HCT116 (cell line): ENCODE measurements around the gene IFT122. TPM values are rescaled to one million over a fixed set of nuclear protein-coding genes. Genes with fewer than 3 reads are reported as not detected.

Experiments
- ATAC-seq: fragments of 200-7000 bp; cut with Tn5 transposase; 2 replicates; pipeline ENCODE4 v1.9.1; 2020; ENCODE audit warnings: mild to moderate bottlenecking, moderate library complexity
- BruUV-seq: library from RNA; stranded (reverse); fragments of 400-500 nt; replicated peaks from 2 replicates; lab custom pipeline; 2021; lab: Mats Ljungman, UMichigan
- CTCF ChIA-PET: fragments of 300-600 bp; sonication (Branson Sonifier 250); formaldehyde crosslinking; loops from one replicate; lab custom pipeline; 2021; ENCODE audit warnings: antibody characterized with exemption; lab: Charles Lee
- POLR2A ChIA-PET: fragments of 300-600, 350-600 bp; sonication (Branson Sonifier 250); formaldehyde crosslinking; loops from one replicate; lab custom pipeline; 2021; ENCODE audit warnings: antibody characterized with exemption; lab: Charles Lee
- RAD21 ChIA-PET, 2 experiments: fragments of 300-600 bp; sonication (Branson Sonifier 250); formaldehyde crosslinking; loops; one replicate each; lab custom pipeline; 2023; ENCODE audit warnings: low total read pairs in 2 of 2; ENCODE audit not compliant: uncharacterized antibody in 2 of 2, unreplicated experiment in 2 of 2, low non-redundant PET in 1 of 2; lab: Charles Lee
- DNase-seq: peaks from one replicate; pipeline ENCODE4 v3.0.0-alpha.2; 2010; ENCODE audit warnings: low read depth, low spot score
- H2AFZ ChIP-seq: fragments of 200-600 bp; shearing (Covaris generic), sonication (generic); 2 replicates; pipeline ENCODE4 v1.6.1; 2017; ENCODE audit warnings: low read depth, mixed run types, mixed read lengths, antibody characterized with exemption, low read length; ENCODE audit not compliant: poor library complexity, severe bottlenecking
- H3K27ac ChIP-seq: 2 replicates; pipeline ENCODE4 v1.5.1; 2012; ENCODE audit warnings: low read depth, low read length
- H3K27me3 ChIP-seq: fragments of 200-600 bp; sonication (generic); 2 replicates; pipeline ENCODE4 v1.6.1; 2016; ENCODE audit warnings: mixed run types, low read length, mixed read lengths; ENCODE audit not compliant: insufficient read depth
- H3K36me3 ChIP-seq, 2 experiments: fragments of 200-500 bp in 1 of 2; fragments of 200-600 bp in 1 of 2; sonication (Bioruptor generic) in 1 of 2; sonication (generic) in 1 of 2; 2 replicates each; pipeline versions ENCODE4 v1.5.1 to v1.6.1; 2014 to 2016; ENCODE audit warnings: low read length in 2 of 2, inconsistent platforms in 1 of 2, mixed read lengths in 1 of 2, mixed run types in 1 of 2; ENCODE audit not compliant: insufficient read depth in 2 of 2, control insufficient read depth in 1 of 2
- H3K4me1 ChIP-seq, 2 experiments: fragments of 200-600 bp in 1 of 2; sonication (generic) in 1 of 2; 2 replicates each; pipeline versions ENCODE4 v1.5.1 to v1.6.1; 2012 to 2017; ENCODE audit warnings: low read length in 2 of 2, inconsistent platforms in 1 of 2, mild to moderate bottlenecking in 1 of 2, mixed read lengths in 1 of 2, mixed run types in 1 of 2, moderate library complexity in 1 of 2; ENCODE audit not compliant: insufficient read depth in 2 of 2, control insufficient read depth in 1 of 2
- H3K4me2 ChIP-seq: fragments of 200-600 bp; sonication (generic); 2 replicates; pipeline ENCODE4 v1.6.1; 2017; ENCODE audit warnings: mixed run types, low read length, mixed read lengths
- H3K4me3 ChIP-seq, 2 experiments: fragments of 200-600 bp in 1 of 2; sonication (generic) in 1 of 2; replicated peaks in 1 of 2; 2 replicates each; pipeline ENCODE4 v1.5.1; 2011 to 2016; ENCODE audit warnings: low read length in 2 of 2, control low read depth in 1 of 2, low read depth in 1 of 2, mild to moderate bottlenecking in 1 of 2, mixed read lengths in 1 of 2, mixed run types in 1 of 2
- H3K79me2 ChIP-seq: fragments of 200-600 bp; sonication (generic); 2 replicates; pipeline ENCODE4 v1.6.1; 2017; ENCODE audit warnings: mild to moderate bottlenecking, mixed run types, low read length, moderate library complexity, mixed read lengths; ENCODE audit not compliant: insufficient read depth
- H3K9ac ChIP-seq: fragments of 200-600 bp; sonication (generic); 2 replicates; pipeline ENCODE4 v1.6.1; 2016; ENCODE audit warnings: low read length, mixed read lengths
- H3K9me2 ChIP-seq: fragments of 200-600 bp; sonication (generic), shearing (Covaris generic); 2 replicates; pipeline ENCODE4 v1.6.1; 2017; ENCODE audit warnings: mixed run types, mild to moderate bottlenecking, moderate library complexity; ENCODE audit not compliant: insufficient read depth
- H3K9me3 ChIP-seq, 2 experiments: fragments of 200-500 bp in 1 of 2; fragments of 200-600 bp in 1 of 2; sonication (Bioruptor generic) in 1 of 2; sonication (generic) in 1 of 2; 2 replicates each; pipeline ENCODE4 v1.6.1; 2014 to 2017; ENCODE audit warnings: low read length in 2 of 2, mixed read lengths in 2 of 2, inconsistent platforms in 1 of 2, low read depth in 1 of 2, mild to moderate bottlenecking in 1 of 2, mixed run types in 1 of 2, moderate library complexity in 1 of 2; ENCODE audit not compliant: control insufficient read depth in 1 of 2, insufficient read depth in 1 of 2
- H4K20me1 ChIP-seq: fragments of 200-600 bp; sonication (generic), shearing (Covaris generic); 2 replicates; pipeline ENCODE4 v1.6.1; 2017; ENCODE audit warnings: mixed run types, mild to moderate bottlenecking, moderate library complexity; ENCODE audit not compliant: insufficient read depth
- CEBPB ChIP-seq: IDR thresholded peaks from 2 replicates; pipeline ENCODE4 v1.6.1; 2012; ENCODE audit warnings: low read depth
- EGR1 ChIP-seq: IDR thresholded peaks from 2 replicates; pipeline ENCODE4 v1.6.1; 2012; ENCODE audit warnings: low read depth
- ELF1 ChIP-seq: IDR thresholded peaks from 2 replicates; pipeline ENCODE4 v1.6.1; 2012; ENCODE audit warnings: low read depth, borderline replicate concordance
- JUND ChIP-seq: IDR thresholded peaks from 2 replicates; pipeline ENCODE4 v1.6.1; 2012
- POLR2AphosphoS5 ChIP-seq: IDR thresholded peaks from 2 replicates; pipeline ENCODE4 v1.6.1; 2011; ENCODE audit warnings: mild to moderate bottlenecking, low read depth, low read length, moderate library complexity
- SIN3A ChIP-seq: IDR thresholded peaks from 2 replicates; pipeline ENCODE4 v1.6.1; 2012; ENCODE audit warnings: low read depth
- SRF ChIP-seq: IDR thresholded peaks from 2 replicates; pipeline ENCODE4 v1.6.1; 2012; ENCODE audit warnings: low read depth
- YY1 ChIP-seq: IDR thresholded peaks from 2 replicates; pipeline ENCODE4 v1.6.1; 2011; ENCODE audit warnings: low read length, low read depth, moderate library complexity, mild to moderate bottlenecking; ENCODE audit not compliant: insufficient replicate concordance; ENCODE audit errors: extremely low read depth
- ZFX ChIP-seq: fragments of 450-650 bp; IDR thresholded peaks from 2 replicates; pipeline ENCODE4 v1.6.1; 2017
- intact Hi-C: fragments of 100-400 bp; cut with micrococcal nuclease; formaldehyde crosslinking; loops from 2 replicates; pipeline ENCODE4 v1.10.0; 2022
- total RNA-seq: library from RNA; stranded (reverse); gene quantifications from one replicate; pipeline ENCODE4 v1.2.1, GENCODE V29; 2021; ENCODE audit not compliant: unreplicated experiment
- TF ChIP-seq, protein P1 (sequence below): IDR thresholded peaks from 2 replicates; pipeline ENCODE4 v1.6.1; 2012
- TF ChIP-seq, protein P2 (sequence below): IDR thresholded peaks from 2 replicates; pipeline ENCODE4 v1.6.1; 2011; ENCODE audit warnings: mild to moderate bottlenecking, low read length, moderate library complexity; ENCODE audit not compliant: insufficient replicate concordance; ENCODE audit errors: extremely low read depth

IFT122 gene
- total RNA-seq, 1 experiment from 2014 or later = 21.4 TPM

DNA sequence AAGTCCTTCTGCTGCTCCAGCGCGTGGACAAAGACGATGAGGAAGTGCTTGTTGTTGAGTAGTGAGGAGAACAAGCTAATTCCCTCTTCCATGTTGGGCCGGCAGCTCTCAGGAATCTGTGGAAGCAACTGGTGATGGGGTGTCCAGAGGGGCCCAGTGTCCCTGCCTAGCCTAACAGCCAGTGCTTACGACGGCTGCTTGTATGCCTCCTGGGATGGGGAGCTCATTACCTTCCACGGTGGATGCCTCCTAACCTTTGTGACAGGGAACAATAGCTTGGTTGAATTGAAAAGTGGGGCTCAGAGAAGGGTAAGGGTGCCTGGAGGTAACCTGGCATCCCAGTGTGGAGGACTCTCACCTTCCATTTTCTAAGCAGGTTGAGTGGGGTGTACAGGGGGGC lies 125.9 kb downstream of the IFT122 start:
- Histone ChIP-seq H3K9me3 (no peaks in the 10 kb centered on the region), H4K20me1 (no peaks in the 10 kb centered on the region), H3K4me2 (no peak overlapping the region), H3K9me2 (no peaks in the 10 kb centered on the region), H3K4me1 (no peaks in the 10 kb centered on the region), H3K27me3 (no peaks in the 10 kb centered on the region), H3K79me2 (no peaks in the 10 kb centered on the region), H3K27ac (no peak overlapping the region), H3K9ac (no peak overlapping the region), H3K4me3 (no peak overlapping the region), H3K36me3 (no peaks in the 10 kb centered on the region; a peak in 1 of 4 replicates), H2AFZ (no peak overlapping the region)
- ChIA-PET RAD21 (no interaction called here), POLR2A (no interaction called here), CTCF (no interaction called here)
- BruUV-seq = no TSS peak
- intact Hi-C loops = no loop called here
- DNase-seq (no peak), ATAC-seq (no peak)
- TF ChIP-seq EGR1 (no peak), ELF1 (no peak), CEBPB (no peak)

DNA sequence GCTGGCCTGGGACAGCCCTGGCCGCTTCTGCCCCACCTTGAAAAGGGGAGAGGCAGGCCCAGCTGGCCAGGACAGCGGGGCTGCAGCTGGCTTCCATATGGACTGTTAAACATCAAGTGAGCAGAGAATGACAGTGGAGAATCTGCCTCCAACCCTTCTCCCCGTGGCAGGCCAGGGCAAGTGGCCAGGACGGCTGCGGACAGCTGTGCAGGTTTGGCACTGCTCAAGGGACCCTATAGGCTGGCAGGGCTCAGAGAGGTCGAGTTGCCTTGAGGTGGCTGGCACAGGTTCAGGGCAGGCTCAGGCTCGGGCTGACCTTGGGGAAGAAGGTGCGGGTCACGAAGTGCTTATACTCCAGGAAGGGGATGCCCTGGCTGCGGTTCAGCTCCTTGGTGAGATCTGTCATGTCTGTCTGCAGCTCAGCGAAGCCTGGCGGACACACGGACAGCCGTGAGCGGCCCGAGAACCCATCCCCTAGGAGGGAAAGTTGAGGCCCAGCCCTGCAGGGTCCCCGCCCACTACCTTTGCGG lies 127.2 kb downstream of the IFT122 start:
- no peak overlapping the region for H3K27ac ChIP-seq
- ChIA-PET CTCF (no interaction called here), POLR2A (no interaction called here), RAD21 (no interaction called here)
- H3K4me2 ChIP-seq = no peak overlapping the region
- no TSS peak for BruUV-seq
- no peak overlapping the region for H2AFZ ChIP-seq
- no peaks in the 10 kb centered on the region for H3K79me2 ChIP-seq
- intact Hi-C loops = no loop called here
- H3K27me3 ChIP-seq = no peaks in the 10 kb centered on the region
- H3K9me2 ChIP-seq = no peaks in the 10 kb centered on the region
- no peak for ATAC-seq
- no peak overlapping the region for H3K9ac ChIP-seq
- H3K36me3 ChIP-seq = no peaks in the 10 kb centered on the region
- no peak for TF ChIP-seq JUND
- no peak for TF ChIP-seq ZFX
- TF ChIP-seq, protein P1, sequence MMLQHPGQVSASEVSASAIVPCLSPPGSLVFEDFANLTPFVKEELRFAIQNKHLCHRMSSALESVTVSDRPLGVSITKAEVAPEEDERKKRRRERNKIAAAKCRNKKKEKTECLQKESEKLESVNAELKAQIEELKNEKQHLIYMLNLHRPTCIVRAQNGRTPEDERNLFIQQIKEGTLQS = no peak
- TF ChIP-seq SIN3A = no peak
- TF ChIP-seq SRF = no peak
- TF ChIP-seq, protein P2, sequence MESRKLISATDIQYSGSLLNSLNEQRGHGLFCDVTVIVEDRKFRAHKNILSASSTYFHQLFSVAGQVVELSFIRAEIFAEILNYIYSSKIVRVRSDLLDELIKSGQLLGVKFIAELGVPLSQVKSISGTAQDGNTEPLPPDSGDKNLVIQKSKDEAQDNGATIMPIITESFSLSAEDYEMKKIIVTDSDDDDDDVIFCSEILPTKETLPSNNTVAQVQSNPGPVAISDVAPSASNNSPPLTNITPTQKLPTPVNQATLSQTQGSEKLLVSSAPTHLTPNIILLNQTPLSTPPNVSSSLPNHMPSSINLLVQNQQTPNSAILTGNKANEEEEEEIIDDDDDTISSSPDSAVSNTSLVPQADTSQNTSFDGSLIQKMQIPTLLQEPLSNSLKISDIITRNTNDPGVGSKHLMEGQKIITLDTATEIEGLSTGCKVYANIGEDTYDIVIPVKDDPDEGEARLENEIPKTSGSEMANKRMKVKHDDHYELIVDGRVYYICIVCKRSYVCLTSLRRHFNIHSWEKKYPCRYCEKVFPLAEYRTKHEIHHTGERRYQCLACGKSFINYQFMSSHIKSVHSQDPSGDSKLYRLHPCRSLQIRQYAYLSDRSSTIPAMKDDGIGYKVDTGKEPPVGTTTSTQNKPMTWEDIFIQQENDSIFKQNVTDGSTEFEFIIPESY = no peak
- TF ChIP-seq POLR2AphosphoS5 = no peak
- TF ChIP-seq EGR1 = no peak
- no peak for TF ChIP-seq YY1
- H3K9me3 ChIP-seq = no peaks in the 10 kb centered on the region
- no peak overlapping the region for H3K4me3 ChIP-seq
- no peak for DNase-seq
- H4K20me1 ChIP-seq = no peaks in the 10 kb centered on the region
- no peaks in the 10 kb centered on the region for H3K4me1 ChIP-seq
